GM19324 (cell line): ENCODE data around the gene UNCX.
"Not testable (repeated sequence)": the region's sequence is repeated elsewhere in the genome, so short reads cannot be mapped to it uniquely, and the experiment has no call there.

Source experiments
- ATAC-seq: cut with Tn5 transposase; IDR thresholded peaks from one replicate; pipeline ENCODE4 v1.9.1; 2021; ENCODE audit warnings: mild to moderate bottlenecking, moderate library complexity; ENCODE audit not compliant: unreplicated experiment, low FRiP score

Gene UNCX

DNA sequence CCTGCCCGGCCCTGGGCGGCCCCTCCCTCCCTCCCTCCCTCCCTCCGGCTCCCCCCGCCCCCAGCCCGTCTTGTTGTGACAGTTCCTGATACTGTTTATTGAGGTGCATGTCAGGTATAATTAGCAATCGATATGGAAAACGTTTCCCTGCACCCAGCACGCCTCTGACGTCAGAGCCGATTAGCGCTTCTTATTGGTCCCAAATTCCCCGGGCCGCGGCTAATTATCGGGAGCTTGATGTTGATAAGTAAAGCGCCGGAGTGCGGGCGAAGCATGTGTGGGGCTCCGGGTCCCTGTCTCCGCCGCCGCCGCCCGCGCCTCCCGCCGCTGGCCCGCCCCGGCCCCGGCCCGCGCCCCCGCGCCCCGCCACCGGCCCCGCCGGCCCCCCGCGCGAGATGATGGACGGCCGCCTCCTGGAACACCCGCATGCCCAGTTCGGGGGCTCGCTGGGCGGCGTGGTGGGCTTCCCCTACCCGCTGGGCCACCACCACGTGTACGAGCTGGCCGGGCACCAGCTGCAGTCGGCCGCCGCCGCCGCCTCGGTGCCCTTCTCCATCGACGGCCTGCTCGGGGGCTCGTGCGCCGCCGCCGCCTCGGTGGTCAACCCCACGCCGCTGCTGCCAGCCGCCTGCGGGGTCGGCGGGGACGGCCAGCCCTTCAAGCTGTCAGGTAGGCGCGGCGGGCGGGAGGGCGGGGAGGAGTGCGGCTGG is at the start of gene UNCX:
Gene UNCX, plus strand, starts transcription at position 250 of the 710 bp plus-strand sequence. Its CDS starts 146 bp downstream, at position 396.
- ATAC-seq = no peak

DNA sequence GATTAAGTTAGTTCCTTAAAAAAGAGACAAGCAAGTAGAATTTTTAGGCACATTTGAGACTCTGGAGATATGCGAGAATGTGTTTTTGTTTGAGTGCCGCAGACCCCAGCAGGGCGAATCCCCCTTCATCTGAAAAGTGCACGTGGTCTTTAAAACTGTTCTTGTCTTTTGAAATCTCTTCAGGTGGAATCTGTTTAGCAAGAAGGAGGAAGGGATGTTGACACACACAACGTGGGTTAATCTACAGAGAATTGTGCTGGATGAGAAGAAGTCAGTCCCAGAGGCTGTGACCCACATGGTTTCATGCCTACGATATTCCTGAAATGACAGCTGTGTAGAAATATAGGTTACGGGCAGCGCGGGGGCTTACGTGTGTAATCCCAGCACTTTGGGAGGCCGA is 45.5 kb upstream of the UNCX start:
- no peak for ATAC-seq

DNA sequence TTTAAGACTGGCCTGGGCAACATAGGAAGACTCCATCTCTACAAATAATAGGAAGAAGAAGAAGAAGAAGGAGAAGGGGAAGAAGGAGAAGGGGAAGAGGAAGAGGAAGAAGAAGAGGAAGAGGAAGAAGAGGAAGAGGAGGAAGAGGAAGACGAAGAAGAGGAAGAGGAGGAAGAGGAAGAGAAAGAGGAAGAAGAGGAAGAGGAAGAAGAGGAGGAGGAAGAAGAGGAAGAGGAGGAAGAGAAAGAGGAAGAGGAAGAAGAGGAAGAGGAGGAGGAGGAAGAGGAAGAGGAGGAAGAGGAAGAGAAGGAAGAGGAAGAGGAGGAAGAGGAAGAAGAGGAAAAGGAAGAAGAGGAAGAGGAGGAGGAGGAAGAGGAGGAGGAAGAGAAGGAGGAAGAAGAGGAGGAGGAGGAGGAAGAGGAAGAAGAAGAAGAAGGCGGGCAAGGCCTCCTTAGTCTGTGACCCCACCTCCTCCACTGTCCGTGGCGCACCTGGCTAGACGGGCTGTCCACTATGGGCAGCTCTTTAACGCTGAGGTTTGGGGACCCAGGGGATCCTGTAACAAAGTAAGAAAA is 43.9 kb upstream of the UNCX start:
- ATAC-seq = no peak

DNA sequence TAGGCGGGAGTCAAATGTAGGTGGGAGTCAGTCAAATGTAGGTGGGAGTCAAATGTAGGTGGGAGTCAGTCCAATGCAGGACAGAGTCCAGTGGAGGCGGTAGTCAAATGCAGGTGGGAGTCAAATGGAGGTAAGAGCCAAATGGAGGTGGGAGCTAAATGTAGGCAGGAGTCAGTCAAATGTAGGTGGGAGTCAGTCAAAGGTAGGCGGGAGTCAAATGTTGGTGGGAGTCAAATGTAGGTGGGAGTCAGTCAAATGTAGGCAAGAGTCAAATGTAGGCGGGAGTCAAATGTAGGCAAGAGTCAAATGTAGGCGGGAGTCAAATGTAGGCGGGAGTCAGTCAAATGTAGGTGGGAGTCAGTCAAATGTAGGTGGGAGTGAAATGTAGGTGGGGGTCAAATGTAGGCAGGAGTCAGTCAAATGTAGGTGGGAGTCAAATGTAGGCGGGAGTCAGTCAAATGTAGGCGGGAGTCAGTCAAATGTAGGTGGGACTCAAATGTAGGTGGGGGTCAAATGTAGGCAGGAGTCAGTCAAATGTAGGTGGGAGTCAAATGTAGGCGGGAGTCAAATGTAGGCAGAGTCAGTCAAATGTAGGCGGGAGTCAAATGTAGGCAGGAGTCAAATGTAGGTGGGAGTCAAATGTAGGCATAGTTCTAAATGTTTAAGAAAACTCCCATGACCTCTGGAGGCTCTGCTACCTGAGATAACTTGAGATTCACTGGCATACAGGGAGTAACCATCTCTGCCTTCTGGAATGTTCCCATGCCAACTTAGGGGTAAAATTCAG is 42.5 kb upstream of the UNCX start:
- no peak for ATAC-seq

DNA sequence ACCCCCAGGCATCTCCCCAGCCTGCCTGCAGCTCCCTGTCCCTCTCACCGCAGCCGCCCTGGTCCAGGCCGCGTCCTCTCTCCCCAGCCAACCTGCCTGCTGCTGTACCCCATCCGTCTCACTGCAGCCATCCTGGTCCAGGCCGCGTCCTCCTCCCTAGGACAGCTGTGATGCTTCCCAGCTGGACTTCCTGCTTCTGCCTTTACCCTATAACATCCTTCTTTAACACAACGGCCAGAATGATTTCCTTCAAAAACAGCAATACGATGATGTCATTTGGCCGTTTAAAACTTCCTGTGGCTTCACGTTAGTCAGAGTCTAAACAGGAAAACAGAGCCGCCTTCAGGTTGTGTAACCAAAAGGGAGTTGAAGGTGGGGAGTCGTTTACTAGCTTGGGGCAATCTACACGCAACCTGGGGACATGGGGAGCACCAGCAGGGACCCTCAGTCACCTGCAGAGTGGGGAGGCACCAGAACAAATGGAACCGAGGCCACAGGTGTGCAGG is 40.4 kb upstream of the UNCX start:
- no peak for ATAC-seq

DNA sequence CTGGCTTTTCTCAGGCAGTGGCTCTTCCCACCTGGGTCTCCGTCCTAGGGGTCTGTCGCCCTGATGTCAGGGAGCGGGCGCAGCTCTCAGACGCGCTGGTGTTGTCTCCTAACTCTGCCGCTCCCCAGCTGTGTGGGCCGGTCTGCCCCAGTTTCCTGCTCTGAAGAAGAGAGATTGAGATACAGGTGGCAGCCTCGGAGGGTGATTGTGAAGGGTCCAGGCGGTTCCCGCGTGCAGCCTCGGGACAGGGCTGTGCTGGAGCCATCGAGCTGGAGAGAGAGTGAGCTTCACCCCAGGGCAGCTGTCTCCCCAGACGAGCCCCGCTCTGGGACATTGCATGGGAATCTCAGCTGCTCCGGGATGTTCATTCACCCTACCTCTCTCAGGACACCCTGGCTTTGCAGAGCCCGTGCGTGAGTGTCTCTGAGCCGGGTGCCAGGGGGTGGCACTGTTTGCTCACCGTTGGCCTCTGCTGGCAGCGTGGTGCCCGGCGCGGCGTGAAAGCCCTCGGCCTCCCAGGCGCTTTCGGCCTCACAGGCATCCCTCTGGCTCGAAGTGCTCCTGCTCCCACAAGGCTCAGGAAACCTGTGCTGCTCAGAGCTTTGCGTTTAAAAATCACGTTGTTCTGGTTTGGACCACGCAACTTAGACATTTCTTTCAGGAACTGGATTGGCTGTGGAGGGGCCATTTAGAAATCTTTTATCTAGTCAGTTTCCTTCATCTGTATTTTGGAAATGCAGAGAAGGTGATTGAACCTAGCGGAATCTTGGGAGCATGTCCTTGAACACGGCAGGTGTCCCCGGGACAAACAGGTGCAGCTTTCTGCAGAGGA is 38.9 kb upstream of the UNCX start:
- no peak for ATAC-seq

DNA sequence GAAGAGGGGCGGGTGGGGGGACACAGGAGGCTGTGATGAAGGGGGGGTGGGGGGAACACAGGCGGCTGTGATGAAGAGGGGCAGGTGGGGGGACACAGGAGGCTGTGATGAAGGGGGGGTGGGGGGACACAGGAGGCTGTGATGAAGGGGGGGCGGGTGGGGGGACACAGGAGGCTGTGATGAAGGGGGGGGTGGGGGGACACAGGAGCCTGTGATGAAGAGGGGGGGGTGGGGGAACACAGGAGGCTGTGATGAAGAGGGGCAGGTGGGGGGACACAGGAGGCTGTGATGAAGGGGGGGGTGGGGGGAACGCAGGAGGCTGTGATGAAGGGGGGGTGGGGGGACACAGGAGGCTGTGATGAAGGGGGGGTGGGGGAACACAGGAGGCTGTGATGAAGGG is 36.2 kb upstream of the UNCX start:
- not testable (repeated sequence) for ATAC-seq

DNA sequence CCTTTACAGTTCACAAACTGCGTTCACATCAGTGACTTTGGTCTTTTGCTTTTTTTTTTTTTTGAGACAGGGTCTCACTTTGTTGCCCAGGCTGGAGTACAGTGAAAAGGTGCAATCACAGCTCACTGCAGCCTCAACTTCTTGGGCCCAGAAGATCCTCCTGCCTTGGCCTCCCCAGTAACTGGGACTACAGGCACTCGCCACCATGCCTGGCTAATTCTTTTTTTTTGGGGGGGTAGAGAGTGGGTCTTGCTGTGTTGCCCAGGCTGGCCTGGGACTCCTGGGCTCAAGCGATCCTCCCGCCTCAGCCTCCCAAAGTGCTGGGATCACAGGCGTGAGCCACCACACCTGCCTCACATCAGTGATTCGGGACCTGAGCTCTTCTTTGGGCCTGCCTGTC is 35.7 kb upstream of the UNCX start:
- no peak for ATAC-seq

DNA sequence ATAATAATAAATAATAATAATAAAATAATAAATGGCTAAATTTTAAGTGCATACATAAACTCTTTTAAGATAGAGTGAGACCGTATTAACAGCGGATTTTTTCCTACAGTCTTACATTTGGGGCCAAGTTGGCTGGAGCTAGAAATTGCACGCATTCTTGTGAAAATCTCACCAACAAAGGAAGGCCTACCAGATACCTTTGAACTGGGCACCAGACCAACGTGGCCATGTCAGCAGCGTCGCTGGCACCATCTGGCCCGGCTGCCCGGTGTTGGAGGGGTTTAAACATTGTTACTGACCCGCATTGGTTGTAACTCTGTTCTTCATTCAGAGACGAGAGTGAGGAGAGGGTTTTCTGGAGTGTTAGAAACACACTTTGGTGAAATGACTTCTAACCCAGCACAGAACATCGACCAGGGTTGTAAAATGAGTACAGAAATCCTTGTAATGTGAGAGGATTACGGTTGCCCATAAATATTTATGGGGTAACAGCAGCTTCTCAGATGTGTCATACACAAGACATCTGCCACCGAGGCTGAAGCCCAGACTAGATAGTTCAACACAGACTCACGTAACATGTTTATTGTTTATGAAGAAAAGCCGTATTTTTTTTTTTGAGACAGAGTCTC is 34.6 kb upstream of the UNCX start:
- no peak for ATAC-seq

DNA sequence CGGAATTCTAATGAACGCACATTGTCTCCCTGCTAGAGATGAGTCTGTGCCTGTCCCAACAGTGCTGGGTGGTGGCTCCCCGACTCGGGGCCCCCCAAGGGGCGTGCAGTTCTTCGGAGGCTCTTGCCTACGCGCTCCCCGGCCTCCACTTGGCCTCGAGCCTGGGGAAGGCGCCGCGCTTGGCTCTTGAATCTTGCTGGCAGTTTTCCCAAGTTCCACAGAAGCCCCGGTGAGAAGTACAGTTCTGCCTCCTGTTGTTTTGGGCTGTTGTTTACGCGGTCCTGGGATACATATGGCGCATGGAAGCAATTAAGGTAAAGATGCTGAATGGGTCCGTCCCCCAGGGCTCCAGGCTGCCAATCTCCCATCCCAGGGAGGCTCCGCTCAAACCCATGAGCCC is 32.6 kb upstream of the UNCX start:
- ATAC-seq = no peak

DNA sequence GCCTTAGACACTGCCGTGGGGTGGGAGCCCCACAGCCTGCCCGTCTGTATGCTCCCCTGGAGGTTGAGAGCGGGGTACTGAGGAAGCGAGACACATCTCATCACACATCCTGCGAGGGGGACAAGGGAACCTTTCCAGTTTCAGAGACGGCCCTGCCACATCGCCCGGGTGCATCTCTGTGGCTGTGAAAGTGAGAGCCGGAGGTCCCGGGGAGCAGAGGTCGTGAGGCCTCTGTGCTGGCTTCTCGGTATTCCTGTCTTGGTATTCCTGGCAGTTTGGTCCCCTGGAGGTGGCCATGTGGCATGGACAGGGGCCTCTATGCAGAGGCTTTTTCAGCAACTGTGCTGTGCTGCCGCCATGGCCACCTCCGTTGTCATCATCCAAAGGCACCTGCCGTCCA is 30.8 kb upstream of the UNCX start:
- ATAC-seq = no peak

DNA sequence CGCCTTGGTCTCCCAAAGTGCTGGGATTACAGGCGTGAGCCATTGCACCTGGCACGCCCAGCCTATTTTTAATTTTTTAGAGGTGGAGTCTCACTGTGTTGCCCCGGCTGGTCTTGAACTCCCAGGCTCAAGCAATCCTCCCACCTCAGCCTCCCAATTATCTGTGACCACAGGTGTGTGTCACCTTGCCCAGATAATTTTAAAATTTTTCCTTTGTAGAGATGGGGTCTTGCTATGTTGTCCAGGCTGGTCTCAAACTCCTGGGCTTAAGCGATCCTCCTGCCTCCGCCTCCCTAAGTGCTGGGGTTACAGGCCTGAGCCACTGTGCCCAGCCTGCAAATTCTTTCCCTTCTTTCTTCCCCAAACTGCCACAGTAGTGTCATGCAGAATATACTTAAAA is 29.8 kb upstream of the UNCX start:
- not testable (repeated sequence) for ATAC-seq

DNA sequence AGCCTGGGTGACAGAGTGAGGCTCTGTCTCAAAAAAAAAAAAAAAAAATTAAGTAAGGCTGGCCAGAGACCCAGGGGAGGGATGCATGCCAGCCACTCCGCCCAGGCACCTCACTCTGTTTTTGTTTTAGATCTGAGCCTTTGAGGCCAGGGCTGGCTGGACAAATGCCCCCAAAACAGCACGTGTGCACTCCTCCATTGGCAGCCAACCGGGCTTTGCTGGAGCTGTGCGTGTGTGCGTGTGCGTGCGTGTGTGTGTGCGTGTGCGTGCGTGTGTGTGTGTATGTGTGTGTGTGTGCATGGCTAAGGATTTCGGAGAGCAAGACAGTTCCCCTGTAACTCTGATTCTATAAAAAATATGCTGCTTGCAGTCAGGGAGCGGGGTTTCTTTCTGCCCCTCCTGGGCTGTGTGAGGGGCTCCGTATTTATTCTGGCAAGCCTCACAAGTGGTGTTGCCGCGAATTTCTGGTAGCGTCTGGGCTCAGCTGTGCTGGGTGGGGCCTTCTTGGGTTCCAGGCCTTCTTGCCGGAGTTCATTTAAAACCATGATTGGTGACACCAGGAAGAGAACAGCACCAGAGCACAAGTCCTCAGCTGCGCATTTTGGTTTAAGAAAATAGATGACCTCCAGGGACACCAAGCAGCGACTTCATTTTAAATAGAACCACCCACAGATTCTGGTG is 28.1 kb upstream of the UNCX start:
- no peak for ATAC-seq

DNA sequence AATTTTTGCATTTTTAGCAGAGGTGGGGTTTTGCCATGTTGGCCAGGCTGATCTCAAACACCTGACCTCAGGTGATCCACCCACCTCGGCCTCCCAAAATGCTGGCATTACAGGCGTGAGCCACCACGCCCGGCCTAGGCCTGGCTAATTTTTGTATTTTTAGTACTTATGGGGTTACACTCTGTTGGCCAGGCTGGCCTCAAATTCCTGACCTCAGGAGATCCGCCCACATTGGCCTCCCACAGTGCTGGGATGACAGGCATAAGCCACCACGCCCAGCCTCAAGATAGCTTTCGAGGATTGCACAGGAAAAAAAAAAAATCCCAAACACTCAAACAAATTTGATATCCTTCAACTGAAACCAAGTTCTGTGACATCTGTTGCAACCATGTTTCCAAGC is 26.9 kb upstream of the UNCX start:
- not testable (repeated sequence) for ATAC-seq

DNA sequence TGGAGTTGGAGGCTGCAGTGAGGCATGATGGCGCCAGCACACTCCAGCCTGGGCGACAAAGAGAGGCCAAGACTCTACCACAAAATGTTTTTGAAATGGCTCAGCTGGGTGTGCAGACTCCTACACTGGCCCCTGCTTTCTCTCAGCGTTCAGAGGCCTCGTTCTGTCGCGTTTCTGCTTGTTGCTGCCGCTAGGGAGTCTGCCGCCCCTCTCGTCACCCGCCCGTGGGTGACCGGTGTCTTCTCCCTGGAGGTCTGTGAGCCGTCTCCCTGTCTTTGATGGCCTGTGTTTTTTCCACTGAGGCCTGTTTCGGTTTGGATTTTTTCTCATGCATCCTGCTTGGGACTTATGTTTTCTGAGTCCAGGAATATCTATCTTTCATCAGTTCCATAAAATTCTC is 23.6 kb upstream of the UNCX start:
- no peak for ATAC-seq

DNA sequence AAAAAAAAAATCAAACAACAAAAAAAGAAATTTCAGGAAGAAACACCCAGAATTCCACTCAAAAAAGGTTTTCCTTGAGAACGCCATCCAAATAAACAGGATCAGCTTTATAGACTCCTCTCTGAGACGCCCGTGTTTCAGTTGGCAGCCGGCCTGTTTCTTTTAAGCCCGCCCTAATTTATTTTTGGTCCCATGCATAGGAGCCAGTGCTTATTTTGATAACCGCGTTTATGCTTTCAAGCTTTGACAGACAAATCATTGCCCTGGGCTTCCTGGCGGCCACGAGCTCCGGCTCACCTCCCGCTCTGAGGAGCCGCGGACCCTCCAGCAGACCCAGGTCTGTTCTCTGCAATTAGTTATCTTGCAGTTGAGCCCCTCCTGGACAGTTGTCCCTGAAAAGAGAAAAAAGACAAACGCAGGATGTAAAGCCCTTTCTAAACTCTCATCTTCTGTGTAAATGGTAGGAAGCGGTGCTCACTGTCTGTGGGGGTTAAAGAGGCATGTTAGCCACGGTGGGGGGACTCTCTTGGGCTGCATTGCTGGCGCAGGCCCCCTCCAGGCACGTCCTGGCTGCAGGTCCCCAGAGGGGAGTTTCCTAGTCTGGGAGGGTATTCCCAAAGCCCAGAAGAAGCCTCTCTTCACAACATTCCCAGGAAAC is 22.2 kb upstream of the UNCX start:
- ATAC-seq = no peak

DNA sequence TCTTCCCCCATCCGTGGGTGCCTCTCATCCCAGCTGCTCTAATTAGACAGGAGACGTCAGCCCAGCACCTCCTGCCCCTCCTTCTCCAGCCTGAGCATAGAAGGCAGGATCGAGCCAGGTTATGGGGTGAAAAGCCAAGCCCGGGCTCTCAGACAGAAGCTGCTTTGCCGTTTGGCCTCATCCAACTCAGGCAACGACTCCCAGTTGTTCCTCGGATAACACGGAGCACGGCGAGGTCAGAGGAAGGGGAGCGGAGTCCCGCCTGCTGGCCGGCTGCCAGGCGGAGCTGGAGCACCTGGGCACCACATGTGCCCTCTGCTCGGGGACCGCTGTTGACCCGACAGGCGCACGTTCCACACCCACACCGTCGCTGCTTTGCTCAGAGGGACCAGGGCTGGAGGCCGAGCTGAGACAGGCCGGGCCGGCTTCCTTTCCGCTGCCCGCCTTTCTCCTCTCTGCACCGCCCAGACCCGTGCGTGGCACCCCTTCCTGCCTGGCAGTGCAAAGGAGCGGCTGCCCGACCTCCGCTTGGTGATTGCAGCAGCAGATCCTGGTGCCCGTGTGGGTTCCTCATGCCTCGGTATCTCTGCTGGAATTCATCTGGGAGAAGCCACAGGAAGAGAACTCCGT is 21.6 kb upstream of the UNCX start:
- no peak for ATAC-seq

DNA sequence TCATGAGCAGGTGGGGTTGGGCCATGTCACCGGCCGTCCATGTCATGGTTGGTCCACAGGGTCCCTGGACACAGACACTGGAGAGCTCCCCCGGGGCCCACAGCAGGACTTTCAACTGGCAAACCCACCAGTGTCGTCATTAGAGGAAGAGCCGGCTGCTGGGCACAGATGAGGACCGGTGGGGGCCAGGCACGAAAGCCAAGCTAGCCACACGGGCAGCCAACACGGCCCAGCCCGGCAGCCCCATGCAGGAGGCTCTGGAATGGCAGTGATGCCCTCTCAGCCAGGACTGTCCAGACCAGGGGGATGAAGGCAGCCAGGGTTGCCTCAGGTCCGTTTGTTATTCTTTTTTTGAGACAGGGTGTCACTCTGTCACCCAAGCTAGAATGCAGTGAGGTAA is 21.1 kb upstream of the UNCX start:
- no peak for ATAC-seq

DNA sequence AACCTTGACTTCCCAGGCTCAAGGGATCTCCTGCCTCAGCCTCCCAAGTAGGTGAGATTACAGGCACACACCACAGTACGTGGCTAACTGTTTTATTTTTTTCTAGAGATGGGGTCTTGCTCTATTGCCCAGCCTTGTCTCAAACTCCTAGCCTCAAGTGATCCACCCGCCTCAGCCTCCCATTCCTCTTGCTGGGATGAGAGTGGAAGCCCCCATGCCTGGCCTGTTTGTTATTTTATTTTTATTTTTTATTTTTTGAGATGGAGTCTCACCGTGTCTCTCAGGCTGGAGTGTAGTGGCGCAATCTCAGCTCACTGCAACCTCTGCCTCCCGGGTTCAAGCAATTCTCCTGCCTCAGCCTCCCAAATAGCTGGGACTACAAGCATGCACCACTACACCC is 20.6 kb upstream of the UNCX start:
- ATAC-seq = not testable (repeated sequence)
